Glutamatergic neuron (in vitro differentiated cells): Measurements from ENCODE around the gene IMMP2L. TPM values are rescaled to one million over a fixed set of nuclear protein-coding genes. Genes with fewer than 3 reads are reported as not detected.

Experiments used
- DNase-seq: peaks from one replicate; pipeline ENCODE4 v3.0.0; 2022
- H3K27ac Mint-ChIP-seq: one replicate; pipeline ENCODE4 v1.8.0; 2020; ENCODE audit warnings: mild to moderate bottlenecking, mixed read lengths, inconsistent platforms; ENCODE audit not compliant: unreplicated experiment
- H3K27me3 Mint-ChIP-seq: one replicate; pipeline ENCODE4 v1.8.0; 2020; ENCODE audit warnings: mild to moderate bottlenecking, moderate library complexity, mixed read lengths, inconsistent platforms; ENCODE audit not compliant: unreplicated experiment
- H3K36me3 Mint-ChIP-seq: one replicate; pipeline ENCODE4 v1.8.0; 2020; ENCODE audit warnings: mild to moderate bottlenecking, mixed read lengths, inconsistent platforms; ENCODE audit not compliant: unreplicated experiment
- H3K4me1 Mint-ChIP-seq: one replicate; pipeline ENCODE4 v1.8.0; 2020; ENCODE audit warnings: mild to moderate bottlenecking, low read depth, mixed read lengths, inconsistent platforms; ENCODE audit not compliant: unreplicated experiment
- H3K4me3 Mint-ChIP-seq: one replicate; pipeline ENCODE4 v1.8.0; 2020; ENCODE audit warnings: mild to moderate bottlenecking, mixed read lengths, inconsistent platforms; ENCODE audit not compliant: unreplicated experiment
- H3K9me3 Mint-ChIP-seq: one replicate; pipeline ENCODE4 v1.8.0; 2020; ENCODE audit warnings: mild to moderate bottlenecking, moderate library complexity, mixed read lengths, inconsistent platforms; ENCODE audit not compliant: unreplicated experiment
- total RNA-seq: library from RNA; stranded (reverse); fragmentation: NEBNext Ultra II Directional; extraction: Animal tissue kit (Norgen Biotek cat#: 25700); gene quantifications from one replicate; pipeline ENCODE4 v1.2.1, GENCODE V29; 2021; ENCODE audit not compliant: unreplicated experiment
- TF ChIP-seq, protein P1 (sequence below): fragments of 200-600 bp; sonication (generic); IDR thresholded peaks from one replicate; pipeline ENCODE4 v1.5.0; 2021; ENCODE audit not compliant: partially characterized antibody, unreplicated experiment

Gene IMMP2L
- total RNA-seq, 1 donor from 2014 or later = 9.6 TPM

- Mint-ChIP-seq H3K4me1 (peaks cover 40% of the 10 kb centered on the region), H3K9me3 (peaks cover 3% of the 10 kb centered on the region), H3K27me3 (no peaks in the 10 kb centered on the region), H3K4me3 (peak overlapping the region; percentile 1), H3K36me3 (no peaks in the 10 kb centered on the region), H3K27ac (peak overlapping the region; percentile 97)
- TF ChIP-seq, protein P1, sequence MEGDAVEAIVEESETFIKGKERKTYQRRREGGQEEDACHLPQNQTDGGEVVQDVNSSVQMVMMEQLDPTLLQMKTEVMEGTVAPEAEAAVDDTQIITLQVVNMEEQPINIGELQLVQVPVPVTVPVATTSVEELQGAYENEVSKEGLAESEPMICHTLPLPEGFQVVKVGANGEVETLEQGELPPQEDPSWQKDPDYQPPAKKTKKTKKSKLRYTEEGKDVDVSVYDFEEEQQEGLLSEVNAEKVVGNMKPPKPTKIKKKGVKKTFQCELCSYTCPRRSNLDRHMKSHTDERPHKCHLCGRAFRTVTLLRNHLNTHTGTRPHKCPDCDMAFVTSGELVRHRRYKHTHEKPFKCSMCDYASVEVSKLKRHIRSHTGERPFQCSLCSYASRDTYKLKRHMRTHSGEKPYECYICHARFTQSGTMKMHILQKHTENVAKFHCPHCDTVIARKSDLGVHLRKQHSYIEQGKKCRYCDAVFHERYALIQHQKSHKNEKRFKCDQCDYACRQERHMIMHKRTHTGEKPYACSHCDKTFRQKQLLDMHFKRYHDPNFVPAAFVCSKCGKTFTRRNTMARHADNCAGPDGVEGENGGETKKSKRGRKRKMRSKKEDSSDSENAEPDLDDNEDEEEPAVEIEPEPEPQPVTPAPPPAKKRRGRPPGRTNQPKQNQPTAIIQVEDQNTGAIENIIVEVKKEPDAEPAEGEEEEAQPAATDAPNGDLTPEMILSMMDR = no peak
- peak; percentile 33 for DNase-seq
Observed at GRCh38 chr7:110841840-110842545, 720.3 kb downstream of the IMMP2L start.

DNA sequence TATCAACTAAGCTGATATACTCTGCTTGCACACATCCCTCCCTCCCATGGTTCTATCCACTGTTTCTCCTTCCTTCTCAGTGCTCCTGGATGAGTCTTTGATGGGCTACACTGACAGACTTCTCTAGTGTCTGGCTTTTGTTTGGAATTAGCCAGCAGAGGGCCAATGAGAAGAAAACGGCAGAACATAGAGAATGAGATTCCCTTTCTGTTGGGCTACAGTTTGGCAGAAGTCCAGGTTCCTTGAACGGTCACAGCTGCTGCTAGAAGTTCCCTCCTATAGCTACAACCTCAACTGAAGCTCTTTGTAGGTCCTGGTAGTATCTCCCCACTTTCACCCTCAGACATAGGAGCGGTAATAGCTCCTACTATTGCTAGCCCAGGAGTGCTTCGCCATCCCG is 722.4 kb downstream of the IMMP2L start:
- no peak for DNase-seq
- Mint-ChIP-seq H3K36me3 (no peaks in the 10 kb centered on the region), H3K27ac (peak overlapping the region; percentile 19), H3K27me3 (no peaks in the 10 kb centered on the region), H3K9me3 (peaks cover 3% of the 10 kb centered on the region), H3K4me3 (no peak overlapping the region), H3K4me1 (peaks cover 36% of the 10 kb centered on the region)
- TF ChIP-seq, protein P1 = peak; percentile 18

GRCh38 chr7:110835849-110836248 is 726.4 kb downstream of the IMMP2L start:
- H3K27me3 Mint-ChIP-seq = no peaks in the 10 kb centered on the region
- DNase-seq = no peak
- no peaks in the 10 kb centered on the region for H3K36me3 Mint-ChIP-seq
- no peaks in the 10 kb centered on the region for H3K9me3 Mint-ChIP-seq
- H3K27ac Mint-ChIP-seq = no peak overlapping the region
- TF ChIP-seq, protein P1 = no peak
- H3K4me1 Mint-ChIP-seq = peaks cover 8% of the 10 kb centered on the region
- H3K4me3 Mint-ChIP-seq = no peak overlapping the region

- H3K27ac Mint-ChIP-seq = no peak overlapping the region
- TF ChIP-seq, protein P1 = no peak
- no peak overlapping the region for H3K4me3 Mint-ChIP-seq
- no peaks in the 10 kb centered on the region for H3K9me3 Mint-ChIP-seq
- H3K27me3 Mint-ChIP-seq = no peaks in the 10 kb centered on the region
- H3K36me3 Mint-ChIP-seq = no peaks in the 10 kb centered on the region
- DNase-seq = no peak
- peaks cover 10% of the 10 kb centered on the region for H3K4me1 Mint-ChIP-seq
Observed at GRCh38 chr7:110835218-110835617, 727.1 kb downstream of the IMMP2L start.

- no peaks in the 10 kb centered on the region for H3K36me3 Mint-ChIP-seq
- no peaks in the 10 kb centered on the region for H3K9me3 Mint-ChIP-seq
- TF ChIP-seq, protein P1 = no peak
- H3K27ac Mint-ChIP-seq = no peak overlapping the region
- H3K4me1 Mint-ChIP-seq = peaks cover 14% of the 10 kb centered on the region
- H3K4me3 Mint-ChIP-seq = no peak overlapping the region
- no peaks in the 10 kb centered on the region for H3K27me3 Mint-ChIP-seq
- DNase-seq = no peak
Observed at GRCh38 chr7:110831419-110831818, 730.9 kb downstream of the IMMP2L start.
